Measurements from ENCODE around the gene POLDIP3.
"Not testable (repeated sequence)": the region's sequence is repeated elsewhere in the genome, so short reads cannot be mapped to it uniquely, and the experiment has no call there.

Gene POLDIP3

DNA sequence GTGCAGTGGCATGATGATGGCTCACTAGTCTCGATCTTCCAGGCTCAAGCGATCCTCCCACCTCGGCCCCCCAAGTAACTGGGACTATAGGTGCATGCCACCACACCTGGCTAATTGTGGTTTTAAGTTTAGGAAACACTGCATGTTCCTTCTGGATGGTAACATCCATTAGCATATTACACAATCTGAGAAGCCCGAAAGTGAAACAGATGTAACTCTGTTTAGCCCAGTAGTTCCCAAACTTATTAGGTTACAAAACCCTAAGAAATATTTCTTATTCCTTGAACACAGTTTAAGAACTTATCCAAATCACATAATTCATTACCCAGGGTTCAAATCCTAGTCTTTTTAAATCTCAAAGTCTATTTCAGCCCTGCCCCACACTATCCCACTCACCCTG is 28.3 kb downstream of the POLDIP3 start:
- DNase-seq (ENCODE audit: low read depth): no peak

DNA sequence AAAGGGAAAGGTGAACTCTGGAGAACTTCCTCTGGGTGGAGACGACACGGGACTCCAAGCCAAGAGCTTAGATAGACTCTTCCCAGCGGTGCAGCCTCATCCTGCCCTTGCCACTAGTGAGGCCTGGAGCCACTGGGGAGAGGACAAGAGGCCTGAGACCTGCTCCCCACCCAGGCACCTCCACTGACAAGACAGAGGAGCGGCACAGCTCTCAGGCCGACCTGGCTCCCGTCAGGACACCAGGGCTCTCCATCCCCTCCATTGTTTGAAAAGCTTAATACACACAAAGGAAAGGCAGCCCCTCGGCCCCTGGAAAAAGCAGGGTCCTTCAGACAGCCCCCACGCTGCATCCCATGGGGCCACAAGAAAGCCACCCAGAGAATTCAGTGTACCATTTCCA is 29.6 kb downstream of the POLDIP3 start:
- no peak for DNase-seq (ENCODE audit: low read depth)

DNA sequence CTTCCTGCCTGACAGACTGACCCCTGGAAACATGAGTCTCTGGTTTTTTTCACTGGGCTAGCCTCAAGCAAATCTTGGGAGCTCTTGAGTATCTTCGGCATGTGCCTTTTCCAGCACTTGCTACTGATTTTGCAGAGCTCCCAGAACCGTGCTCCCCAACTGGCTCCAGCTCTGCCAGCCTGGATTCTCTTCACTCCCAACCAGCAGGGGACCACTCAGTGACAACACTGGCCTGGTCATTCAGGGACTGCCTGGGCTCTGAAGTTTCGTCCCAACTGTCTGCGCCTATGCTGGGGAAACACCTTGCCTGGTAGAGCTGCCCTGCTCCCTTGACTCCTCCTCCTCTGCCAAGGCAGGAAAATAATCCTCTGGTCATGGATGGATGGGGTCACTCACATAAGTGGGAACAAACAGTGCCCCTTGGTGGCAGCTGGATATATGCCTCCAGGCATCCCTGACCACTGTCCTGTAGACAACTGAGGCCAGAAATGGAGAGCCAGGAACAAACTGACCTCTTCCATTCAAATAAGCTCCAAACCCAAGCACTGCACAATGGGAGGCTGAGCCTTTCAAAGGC is 30.2 kb downstream of the POLDIP3 start:
- no peak for DNase-seq (ENCODE audit: low read depth)

DNA sequence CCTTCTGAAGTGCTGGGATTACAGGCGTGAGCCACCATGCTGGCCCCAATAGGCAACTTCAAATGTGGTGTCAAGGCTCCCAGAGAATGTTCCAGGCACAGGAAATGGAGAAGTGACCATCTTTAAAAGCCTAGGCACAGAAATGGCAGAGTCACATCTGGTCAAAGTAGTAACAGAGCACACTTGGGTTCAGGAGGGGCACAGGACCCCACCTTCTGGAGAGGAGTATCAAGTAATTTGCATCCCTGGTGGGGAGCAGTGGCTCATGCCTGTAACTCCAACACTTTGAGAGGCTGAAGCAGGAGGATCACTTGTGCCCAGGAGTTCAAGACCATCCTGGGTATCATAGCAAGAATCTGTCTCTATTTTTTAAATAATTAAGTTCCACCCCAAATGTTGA is 31.7 kb downstream of the POLDIP3 start:
- no peak for DNase-seq (ENCODE audit: low read depth)

DNA sequence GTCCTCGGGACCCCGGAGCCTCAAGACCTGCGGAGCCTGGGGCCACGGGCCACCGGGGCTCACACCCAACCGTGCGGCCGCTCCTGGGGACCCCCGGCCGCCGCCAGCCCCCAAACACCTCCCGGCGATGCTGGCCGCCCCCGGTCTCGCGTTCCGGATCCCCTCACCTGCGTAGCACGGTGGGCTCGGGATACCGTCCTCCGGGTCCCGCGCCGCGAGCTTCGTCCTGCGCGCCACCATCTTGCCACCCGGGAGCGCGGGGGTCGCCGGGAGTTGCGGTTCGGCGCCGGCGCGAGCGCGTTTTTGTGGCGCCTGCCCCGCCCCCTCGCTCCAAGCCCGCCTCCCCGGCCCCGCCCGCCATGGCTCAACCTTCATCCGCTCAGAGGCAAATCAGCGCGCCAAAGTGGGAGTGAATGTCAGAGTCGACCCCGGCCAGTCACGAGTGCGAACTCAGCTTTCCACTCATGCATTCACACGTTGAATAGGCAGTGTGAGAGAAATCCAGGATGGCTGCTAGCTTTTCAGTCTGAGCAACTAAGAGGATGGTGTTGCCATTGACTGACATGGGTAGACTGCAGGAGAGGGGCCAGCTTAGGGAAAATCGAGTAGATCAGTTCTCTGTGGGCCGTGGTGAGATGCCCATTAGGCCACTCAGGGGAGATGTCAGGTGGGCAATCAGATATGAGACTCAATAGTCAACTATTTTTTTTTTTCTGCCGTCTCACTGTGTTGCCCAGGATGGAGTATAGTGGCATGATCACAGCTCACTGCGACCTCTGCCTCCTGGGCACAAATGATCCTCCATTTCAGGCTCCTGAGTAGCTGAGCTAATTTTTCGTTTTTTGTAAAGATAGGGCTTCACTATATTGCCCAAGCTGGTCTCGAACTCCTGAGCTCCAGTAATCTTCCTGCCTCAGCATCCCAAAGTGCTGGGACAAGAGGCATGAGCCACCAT is 32.6 kb downstream of the POLDIP3 start:
- DNase-seq (ENCODE audit: low read depth): peak; percentile 71

DNA sequence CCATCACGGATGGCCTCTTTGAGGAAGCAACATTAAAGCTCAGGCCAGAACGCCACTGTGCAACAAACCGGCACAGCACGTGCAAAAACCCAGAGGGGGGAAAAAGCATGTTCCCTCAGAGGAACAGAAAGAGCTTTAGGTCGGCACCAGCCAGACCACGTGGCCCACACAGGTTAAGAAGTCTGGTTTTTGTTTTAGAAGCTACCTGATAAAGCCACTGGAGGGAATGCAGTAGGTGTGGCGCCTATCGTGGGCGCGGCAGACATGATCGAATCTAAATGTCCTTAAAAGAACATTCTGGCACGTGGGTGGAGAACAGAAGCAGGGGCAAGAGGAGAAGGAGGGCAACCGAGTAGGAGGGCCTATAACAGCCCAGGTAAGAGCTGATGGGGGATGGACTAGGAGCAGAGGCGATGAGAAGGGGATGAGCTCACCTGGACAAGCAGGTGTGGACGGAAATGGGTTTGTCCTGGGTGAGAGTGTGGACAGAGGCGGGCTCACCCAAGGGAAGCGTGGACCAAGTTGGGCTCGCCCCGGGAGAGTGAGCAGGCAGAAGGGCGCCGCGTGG is 33.4 kb downstream of the POLDIP3 start:
- not testable (repeated sequence) for DNase-seq (ENCODE audit: low read depth)

DNA sequence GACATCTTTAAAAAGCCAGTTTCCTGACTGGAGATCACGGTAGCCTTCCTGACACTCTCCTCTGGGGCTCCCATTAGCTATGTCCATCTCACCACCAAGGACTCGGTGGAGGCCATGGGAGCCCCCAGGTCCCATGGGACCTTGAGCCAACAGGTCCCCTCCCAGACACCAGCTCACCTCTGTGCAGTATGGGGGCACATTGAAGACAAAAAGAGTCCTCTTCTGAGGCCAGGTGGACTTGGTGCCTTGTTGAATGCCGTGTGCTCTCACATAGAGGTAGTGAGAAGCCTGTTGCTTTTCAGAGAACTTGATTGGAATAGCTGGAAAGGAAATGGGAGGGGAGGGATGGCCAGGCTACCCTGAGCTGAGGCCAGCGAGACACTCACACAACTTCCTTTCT is 34.6 kb downstream of the POLDIP3 start:
- DNase-seq (ENCODE audit: low read depth): not testable (repeated sequence)

DNA sequence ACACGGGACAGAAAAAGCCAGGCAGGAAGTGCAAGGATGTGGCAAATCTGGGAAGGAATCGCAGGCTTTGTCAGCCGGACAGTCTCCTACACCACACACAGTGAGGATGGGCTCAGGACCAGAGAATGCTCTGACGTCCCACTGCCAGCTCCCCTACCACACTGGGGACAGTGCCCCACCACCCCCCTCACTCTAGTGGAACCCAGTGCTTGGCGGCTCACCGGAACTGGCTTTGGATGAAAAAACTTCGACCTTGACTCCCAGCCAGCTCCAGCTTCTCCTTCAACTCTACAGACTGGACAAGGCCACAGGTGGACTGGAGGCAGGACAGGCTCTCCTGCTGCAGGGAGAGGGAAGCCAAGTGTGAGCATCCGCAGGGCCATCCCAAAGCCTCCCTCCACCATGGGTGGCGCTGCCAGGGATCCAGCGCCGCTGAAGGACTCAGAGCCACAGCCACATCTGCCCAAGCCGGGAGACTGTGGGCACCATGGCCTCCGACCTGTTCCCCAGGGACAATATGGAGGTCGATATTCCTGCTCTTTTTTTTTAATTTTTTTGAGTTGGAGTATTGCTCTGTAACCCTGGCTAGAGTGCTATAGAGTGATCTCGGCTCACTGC is 37.0 kb downstream of the POLDIP3 start:
- DNase-seq (ENCODE audit: low read depth): no peak

DNA sequence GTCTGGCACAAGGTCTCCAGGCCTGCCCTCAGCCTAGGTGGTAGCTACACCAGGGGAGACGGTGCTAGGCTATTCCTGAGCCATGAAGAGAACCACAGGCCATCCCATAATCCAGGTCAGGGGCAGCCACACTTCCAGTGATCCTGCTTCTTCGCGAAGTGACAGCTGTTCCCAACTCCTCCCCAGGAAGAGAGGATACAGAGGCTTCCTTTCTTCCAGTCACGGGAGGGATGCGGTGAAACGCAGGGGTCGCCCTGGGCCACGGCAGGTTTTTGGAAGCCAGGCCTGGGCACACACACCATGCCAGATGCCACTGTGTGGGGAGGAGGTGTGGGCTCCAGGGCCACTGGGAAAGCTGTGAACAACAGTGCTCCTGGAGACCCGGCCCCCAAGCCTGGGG is 37.5 kb downstream of the POLDIP3 start:
- not testable (repeated sequence) for DNase-seq (ENCODE audit: low read depth)

DNA sequence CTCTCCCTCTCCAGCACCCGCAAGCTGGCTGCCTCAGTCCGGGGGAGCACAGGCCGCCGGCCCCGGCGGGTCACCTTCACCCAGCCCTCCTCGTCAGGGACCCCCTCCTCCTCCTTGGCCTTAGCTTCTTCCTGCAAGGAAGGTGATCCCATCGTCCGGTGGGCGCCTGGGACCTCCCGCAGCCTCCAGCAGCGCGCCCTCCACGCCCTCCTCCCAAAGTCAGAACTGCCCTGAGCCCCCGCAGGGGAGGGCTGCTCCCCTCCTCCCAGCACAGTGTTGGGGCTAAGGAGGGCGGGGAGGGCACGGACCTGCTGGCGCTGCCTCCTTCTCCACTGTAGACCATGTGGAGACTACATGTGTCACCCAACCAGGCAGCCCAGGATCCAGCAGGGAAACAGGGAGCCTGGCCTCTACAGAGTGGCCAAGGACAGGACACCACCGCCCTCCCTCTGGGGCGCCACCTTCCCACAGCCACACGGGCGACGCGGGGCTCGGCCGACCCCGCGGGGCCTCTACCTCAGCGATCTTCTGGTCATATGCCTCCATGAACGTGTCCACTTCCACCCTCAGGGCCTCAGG is 38.6 kb downstream of the POLDIP3 start:
- not testable (repeated sequence) for DNase-seq (ENCODE audit: low read depth)

DNA sequence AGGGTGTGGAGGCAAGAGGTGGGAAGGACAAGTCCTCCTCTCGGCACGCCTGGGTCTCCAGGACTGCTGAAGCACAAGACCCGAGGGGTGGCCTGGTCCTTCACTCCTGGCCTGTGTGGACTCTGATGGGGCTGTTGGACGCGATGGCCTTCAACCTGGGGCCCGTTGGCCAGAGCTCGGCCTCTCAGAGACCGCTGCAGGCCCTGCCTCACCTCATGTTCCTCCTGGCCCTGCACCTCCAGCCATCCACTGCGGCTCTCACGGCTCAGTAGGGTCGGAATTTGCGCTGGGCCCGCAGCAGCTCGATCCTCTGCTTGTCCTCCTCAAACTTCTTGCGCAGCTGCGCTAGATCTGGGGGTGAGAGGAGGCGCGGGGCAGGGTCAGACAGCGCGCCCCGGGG is 40.2 kb downstream of the POLDIP3 start:
- not testable (repeated sequence) for DNase-seq (ENCODE audit: low read depth)

DNA sequence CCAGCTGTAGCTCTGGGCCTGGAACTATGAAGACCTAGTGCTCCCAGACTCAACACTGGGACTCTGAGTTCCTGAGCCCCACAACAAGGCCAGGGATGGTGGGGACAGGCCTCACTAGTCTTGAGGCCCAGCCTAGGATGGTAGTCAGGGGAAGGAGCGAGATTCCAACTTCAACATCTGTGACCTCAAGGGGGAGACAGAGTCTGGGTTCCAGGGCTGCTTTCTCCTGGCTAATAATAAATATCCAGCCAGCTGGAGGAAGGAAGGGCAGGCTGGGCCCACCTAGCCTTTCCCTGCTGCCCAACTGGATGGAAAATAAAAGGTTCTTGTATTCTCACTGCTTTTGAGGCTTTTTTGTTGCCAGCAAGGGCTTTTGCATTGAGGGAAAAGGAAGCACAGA is 40.6 kb downstream of the POLDIP3 start:
- DNase-seq (ENCODE audit: low read depth): not testable (repeated sequence)

DNA sequence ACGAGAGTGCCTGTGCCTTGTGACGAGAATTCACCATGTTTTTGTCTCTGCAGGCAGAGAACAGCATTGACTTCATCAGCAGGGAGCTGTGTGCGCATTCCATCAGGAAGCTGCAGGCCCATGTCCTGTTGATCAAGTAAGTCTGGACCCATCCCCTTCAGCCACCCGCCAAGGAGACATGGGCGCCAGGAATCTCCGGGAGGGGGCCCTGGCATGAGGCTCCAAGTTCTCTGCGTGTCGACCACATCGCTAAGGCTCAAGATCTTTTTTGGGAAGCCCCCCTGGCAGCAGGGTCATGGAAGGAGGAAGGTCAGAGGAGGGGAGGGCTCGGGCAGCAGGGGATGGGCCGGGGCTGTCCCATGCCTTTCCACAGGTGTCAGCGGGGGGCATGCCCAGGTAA is 43.6 kb downstream of the POLDIP3 start:
- not testable (repeated sequence) for DNase-seq (ENCODE audit: low read depth)

DNA sequence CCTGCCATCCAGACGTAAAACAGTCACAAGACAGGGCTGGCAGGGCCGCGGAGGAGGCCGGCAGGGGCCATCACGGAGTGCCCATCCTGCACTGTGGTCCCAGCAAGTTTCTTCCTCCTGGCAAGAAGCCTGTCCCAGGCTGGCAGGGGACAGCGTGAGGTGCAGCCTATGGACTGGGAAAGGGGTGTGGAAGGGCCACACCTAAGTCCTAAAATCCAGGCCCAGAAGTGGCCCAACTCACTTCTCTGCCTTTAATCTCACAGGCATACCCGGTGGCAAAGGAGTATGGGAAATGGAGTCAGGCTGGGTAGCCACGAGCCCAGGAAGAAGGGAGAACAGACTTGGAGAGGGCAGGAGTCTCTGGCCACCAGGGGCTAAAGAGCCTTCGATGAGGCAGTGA is 44.1 kb downstream of the POLDIP3 start:
- not testable (repeated sequence) for DNase-seq (ENCODE audit: low read depth)

DNA sequence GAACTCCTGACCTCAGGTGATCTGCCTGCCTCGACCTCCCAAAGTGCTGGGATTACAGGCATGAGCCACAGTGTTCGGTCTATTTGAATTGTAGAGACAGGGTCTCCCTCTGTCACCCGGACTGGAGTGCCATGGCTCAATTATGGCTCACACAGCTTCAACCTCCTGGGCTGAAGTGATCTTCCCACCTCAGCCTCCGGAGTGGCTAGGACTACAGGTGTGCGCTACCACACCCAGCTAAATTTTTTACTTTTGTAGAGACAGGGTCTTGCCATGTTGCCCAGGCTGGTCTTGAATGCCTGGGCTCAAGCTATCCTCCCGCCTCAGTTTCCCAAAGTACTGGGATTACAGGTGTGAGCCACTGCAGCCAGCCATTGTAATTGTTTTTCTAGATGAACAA is 46.7 kb downstream of the POLDIP3 start:
- not testable (repeated sequence) for DNase-seq (ENCODE audit: low read depth)

DNA sequence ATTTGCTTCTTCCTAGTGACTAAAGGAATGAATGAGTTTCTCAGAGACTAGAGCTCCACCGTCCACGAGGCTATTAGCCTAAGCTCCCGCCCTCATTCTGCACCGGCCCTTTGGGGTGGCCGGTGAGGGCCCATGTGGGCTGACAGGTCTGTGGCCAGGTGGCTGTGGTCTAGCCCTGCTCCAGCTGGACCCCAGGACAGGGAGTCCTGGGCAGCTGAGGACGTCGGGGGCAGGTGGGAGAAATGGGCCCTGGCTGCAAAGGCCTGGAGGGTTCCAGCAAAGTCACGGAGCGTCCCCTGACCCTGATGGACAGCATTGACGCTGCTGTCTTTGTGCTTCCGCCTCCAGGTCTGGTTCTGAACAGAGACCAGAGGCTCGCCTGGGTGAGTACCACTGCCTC is 48.7 kb downstream of the POLDIP3 start:
- no peak for DNase-seq (ENCODE audit: low read depth)

DNA sequence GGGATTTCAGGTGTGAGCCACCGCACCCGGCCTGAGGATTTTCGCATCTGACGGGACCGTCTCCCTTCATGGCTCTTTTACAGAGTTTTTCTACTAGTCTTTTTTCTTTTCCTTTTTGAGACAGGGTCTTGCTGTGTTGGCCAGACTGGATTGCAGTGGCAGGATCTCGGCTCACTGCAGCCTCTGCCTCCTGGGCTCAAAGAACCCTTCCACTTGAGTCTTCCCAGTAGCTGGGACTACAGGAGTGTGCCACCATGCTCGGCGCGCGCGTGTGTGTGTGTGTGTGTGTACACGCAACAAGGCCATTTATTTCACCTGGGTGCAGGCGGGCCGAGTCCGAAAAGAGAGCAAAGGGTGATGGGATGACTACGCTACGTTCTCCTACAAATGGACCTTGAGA is 50.0 kb downstream of the POLDIP3 start:
- no peak for DNase-seq (ENCODE audit: low read depth)

DNA sequence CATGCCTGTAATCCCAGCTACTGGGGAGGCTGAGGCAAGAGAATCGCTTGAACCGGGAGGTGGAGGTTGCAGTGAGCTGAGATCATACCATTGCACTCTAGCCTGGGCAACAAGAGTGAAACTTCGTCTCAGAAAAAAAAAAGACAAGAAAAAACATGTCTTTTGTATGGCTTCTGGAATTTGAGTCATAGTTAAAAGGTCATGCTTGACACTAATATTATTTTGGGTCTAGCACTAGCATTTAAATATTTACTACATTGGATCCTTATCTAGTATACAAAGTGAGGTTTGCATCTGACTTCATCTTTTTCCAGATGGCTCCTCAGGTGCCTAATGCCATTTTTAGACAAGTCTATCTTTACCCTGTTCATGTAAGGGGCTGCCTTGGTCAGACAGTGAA is 50.7 kb downstream of the POLDIP3 start:
- DNase-seq (ENCODE audit: low read depth): not testable (repeated sequence)

DNA sequence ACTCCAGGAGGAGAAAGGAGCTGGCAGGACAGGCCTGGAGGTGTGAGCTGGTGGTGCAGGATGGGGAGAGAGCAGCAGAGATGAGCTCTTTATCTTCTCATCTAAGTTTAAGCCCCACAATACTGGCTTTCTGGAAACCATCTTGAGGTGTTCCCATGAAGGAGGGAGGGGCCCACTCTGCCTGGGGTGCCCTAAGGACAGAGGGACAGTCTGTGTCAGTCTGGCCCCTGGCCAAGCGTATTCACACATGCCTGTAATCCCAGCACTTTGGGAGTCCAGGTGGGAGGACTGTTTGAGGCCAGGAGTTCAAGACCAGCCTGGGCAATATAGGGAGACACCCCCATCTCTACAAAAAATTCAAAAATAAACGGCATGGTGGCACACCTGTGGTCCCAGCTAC is 52.0 kb downstream of the POLDIP3 start:
- DNase-seq (ENCODE audit: low read depth): no peak

DNA sequence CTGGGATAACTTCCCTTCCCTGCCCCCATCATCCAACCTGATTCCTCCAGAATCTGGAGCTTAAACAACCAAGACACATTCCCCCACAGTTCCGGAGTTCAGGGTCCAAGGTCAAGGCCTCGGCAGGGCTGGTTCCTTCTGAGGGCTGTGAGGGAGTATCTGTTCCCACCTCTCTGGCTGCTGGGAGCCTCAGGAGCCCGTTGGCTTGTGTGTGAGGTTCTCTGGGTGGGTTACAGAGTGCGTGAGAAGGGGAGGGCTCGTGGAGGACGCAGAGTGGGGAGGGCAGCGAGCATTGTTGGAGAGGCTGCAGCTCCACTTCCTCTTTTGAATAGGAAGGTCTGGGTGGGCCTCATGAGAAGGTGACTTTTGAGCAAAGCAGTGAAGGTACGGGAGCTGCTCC is 52.4 kb downstream of the POLDIP3 start:
- no peak for DNase-seq (ENCODE audit: low read depth)

DNA sequence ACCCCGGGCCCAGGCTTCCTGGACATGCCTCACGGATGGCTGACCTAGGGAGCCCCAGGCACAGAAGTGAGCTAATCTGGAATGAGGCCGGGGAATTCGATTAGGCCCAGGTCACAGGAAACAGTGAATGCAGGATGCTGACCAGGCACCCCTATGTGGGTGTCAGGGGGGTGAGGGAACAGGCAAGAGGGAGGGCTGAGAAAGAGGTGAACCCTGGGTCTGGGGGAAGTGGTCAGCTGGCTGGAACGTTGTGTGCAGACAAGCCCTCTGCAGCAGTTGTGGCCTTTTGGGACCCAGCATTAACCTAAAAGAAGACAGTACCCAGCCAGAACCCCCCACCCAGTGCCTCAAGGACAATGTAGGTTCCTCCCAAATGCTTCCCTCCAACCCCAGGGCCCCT is 52.8 kb downstream of the POLDIP3 start:
- no peak for DNase-seq (ENCODE audit: low read depth)

DNA sequence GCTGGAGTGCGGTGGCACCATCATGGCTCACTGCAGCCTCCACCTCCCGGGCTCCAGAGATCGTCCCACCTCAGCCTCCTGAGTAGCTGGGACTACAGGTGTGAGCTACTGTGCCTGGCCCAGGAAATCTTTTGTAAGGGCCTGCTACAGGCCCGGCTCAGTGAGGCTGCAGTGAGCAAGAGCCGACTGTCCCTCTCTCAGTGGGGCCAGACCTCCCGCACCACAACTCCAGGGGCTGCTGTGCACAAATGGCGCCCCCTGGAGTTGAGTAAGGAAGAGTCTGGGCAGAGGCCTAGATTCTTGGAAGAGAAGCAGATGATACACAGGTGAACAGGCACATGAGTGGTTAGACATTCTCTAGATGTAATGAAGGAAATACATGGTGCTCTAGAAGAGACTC is 53.9 kb downstream of the POLDIP3 start:
- no peak for DNase-seq (ENCODE audit: low read depth)
